B cell (primary cell): ENCODE data around the gene RSPH6A. TPM values are rescaled to one million over a fixed set of nuclear protein-coding genes. Genes with fewer than 3 reads are reported as not detected.
A peak's percentile ranks its signal among the peaks of the same experiment; 100 is the strongest.

Experiments used
- ATAC-seq: fragments of 200-7000 bp; cut with Tn5 transposase; one replicate; pipeline ENCODE4 v1.10.0; 2021; ENCODE audit warnings: low read depth, mild to moderate bottlenecking, moderate number of reproducible peaks, moderate library complexity
- CTCF ChIA-PET: fragments of 350-600 bp; sonication (Branson Sonifier 250); formaldehyde crosslinking; loops from one replicate; lab custom pipeline; 2021; ENCODE audit warnings: antibody characterized with exemption, inconsistent platforms; lab: Charles Lee
- POLR2A ChIA-PET: fragments of 350-600 bp; sonication (Branson Sonifier 250); formaldehyde crosslinking; loops from one replicate; lab custom pipeline; 2021; ENCODE audit warnings: antibody characterized with exemption; lab: Charles Lee
- DNase-seq: peaks from one replicate; pipeline ENCODE4 v3.0.0; 2013
- H2AFZ ChIP-seq: 2 replicates; pipeline ENCODE4 v1.6.1; 2012; ENCODE audit warnings: mild to moderate bottlenecking, low read depth, low read length; ENCODE audit not compliant: insufficient read depth, poor library complexity, severe bottlenecking
- H3K27ac ChIP-seq, 2 donors: 1 replicate in 1 of 2; 2 replicates in 1 of 2; pipeline ENCODE4 v1.5.1; 2012 to 2013; ENCODE audit warnings: low read length in 2 of 2, mild to moderate bottlenecking in 2 of 2, moderate library complexity in 1 of 2
- H3K27me3 ChIP-seq, 4 experiments: fragments of 200-600 bp in 1 of 4; sonication (generic) in 1 of 4; replicated peaks in 1 of 4; 1 replicate in 2 of 4; 2 replicates in 2 of 4; pipeline versions ENCODE4 v1.6.1 to v1.7.0; 2013 to 2016; ENCODE audit warnings: low read length in 3 of 4, mild to moderate bottlenecking in 2 of 4, mixed read lengths in 1 of 4, moderate library complexity in 1 of 4; ENCODE audit not compliant: insufficient read depth in 4 of 4, control insufficient read depth in 3 of 4; ENCODE audit errors: control extremely low read depth in 1 of 4
- H3K36me3 ChIP-seq, 2 experiments: replicated peaks in 1 of 2; 1 replicate in 1 of 2; 2 replicates in 1 of 2; pipeline versions ENCODE4 v1.6.1 to v1.7.1; 2013; ENCODE audit warnings: low read length in 1 of 2; ENCODE audit not compliant: insufficient read depth in 2 of 2, control insufficient read depth in 1 of 2; ENCODE audit errors: control extremely low read depth in 1 of 2, extremely low read depth in 1 of 2
- H3K4me1 ChIP-seq, 2 donors: fragments of 200-600 bp in 1 of 2; sonication (generic) in 1 of 2; 1 replicate in 1 of 2; 2 replicates in 1 of 2; pipeline versions ENCODE4 v1.5.1 to v1.6.1; 2013 to 2017; ENCODE audit warnings: low read length in 2 of 2; ENCODE audit not compliant: control insufficient read depth in 2 of 2, insufficient read depth in 2 of 2
- H3K4me2 ChIP-seq: replicated peaks from 2 replicates; pipeline ENCODE3; 2012; ENCODE audit warnings: mild to moderate bottlenecking, low read depth, low read length; ENCODE audit not compliant: poor library complexity, severe bottlenecking
- H3K4me3 ChIP-seq, 5 experiments: fragments of 200-600 bp in 1 of 5; sonication (generic) in 1 of 5; 1 replicate in 3 of 5; 2 replicates in 2 of 5; pipeline versions ENCODE4 v1.5.1 to v1.7.0; 2011 to 2016; ENCODE audit warnings: low read length in 4 of 5, mild to moderate bottlenecking in 4 of 5, low read depth in 2 of 5, control low read depth in 1 of 5, moderate library complexity in 1 of 5; ENCODE audit not compliant: insufficient read depth in 1 of 5; ENCODE audit errors: control extremely low read depth in 1 of 5, extremely low read depth in 1 of 5
- H3K79me2 ChIP-seq: fragments of 200-600 bp; sonication (generic); one replicate; pipeline ENCODE4 v1.6.0; 2016; ENCODE audit warnings: low read length; ENCODE audit not compliant: control insufficient read depth, insufficient read depth
- H3K9ac ChIP-seq: fragments of 200-600 bp; sonication (generic); 2 replicates; pipeline ENCODE4 v1.6.1; 2017; ENCODE audit warnings: mild to moderate bottlenecking, low read length, moderate library complexity
- H3K9me3 ChIP-seq, 3 donors: one replicate each; pipeline versions ENCODE4 v1.6.1 to v1.7.1; 2013; ENCODE audit warnings: low read length in 2 of 3; ENCODE audit not compliant: control insufficient read depth in 2 of 3, insufficient read depth in 1 of 3; ENCODE audit errors: control extremely low read depth in 1 of 3
- H4K20me1 ChIP-seq: 2 replicates; pipeline ENCODE4 v1.6.0; 2012; ENCODE audit warnings: mild to moderate bottlenecking, low read length; ENCODE audit not compliant: insufficient read depth, control insufficient read depth, poor library complexity, severe bottlenecking
- H3K27ac Mint-ChIP-seq: one replicate; pipeline ENCODE4 v1.8.0; 2021; ENCODE audit warnings: mixed read lengths
- H3K27me3 Mint-ChIP-seq: one replicate; pipeline ENCODE4 v1.8.0; 2021; ENCODE audit warnings: mixed read lengths
- H3K4me1 Mint-ChIP-seq: one replicate; pipeline ENCODE4 v1.8.0; 2021; ENCODE audit warnings: mixed read lengths
- H3K4me3 Mint-ChIP-seq: one replicate; pipeline ENCODE4 v1.8.0; 2021; ENCODE audit warnings: mixed read lengths
- H3K9me3 Mint-ChIP-seq: one replicate; pipeline ENCODE4 v1.8.0; 2022; ENCODE audit warnings: mixed read lengths; ENCODE audit not compliant: insufficient read depth
- EZH2 ChIP-seq: IDR thresholded peaks from 2 replicates; pipeline ENCODE4 v1.6.1; 2012; ENCODE audit warnings: borderline replicate concordance, low read depth, mild to moderate bottlenecking, moderate library complexity, low read length; ENCODE audit not compliant: insufficient read depth, poor library complexity, severe bottlenecking
- WGBS: methylation state at CpG from one replicate; pipeline ENCODE4 v1.1.5; 2013; ENCODE audit warnings: missing lambda C conversion rate; ENCODE audit not compliant: insufficient coverage; 5-methylcytosine and 5-hydroxymethylcytosine counted together
- intact Hi-C: fragments of 100-400 bp; cut with micrococcal nuclease; formaldehyde crosslinking; loops from one replicate; pipeline ENCODE4 v1.10.0; 2022
- polyA plus RNA-seq: library from polyadenylated mRNA; depleted of rRNA; stranded (reverse); fragments of >200 nt; gene quantifications from 2 replicates; pipeline ENCODE4 v1.2.3, GENCODE V29; 2012
- total RNA-seq, 2 donors: library from RNA; stranded (reverse); fragments of 120-200 nt in 1 of 2; gene quantifications; 1 replicate in 1 of 2; 2 replicates in 1 of 2; pipeline versions ENCODE4 v1.2.3 to v1.2.4, GENCODE V29; 2013 to 2022
- TF ChIP-seq, protein P1 (sequence below): fragments of 200-600 bp; IDR thresholded peaks from one replicate; pipeline ENCODE4 v1.8.0; 2022; ENCODE audit warnings: antibody characterized with exemption, mild to moderate bottlenecking

RSPH6A gene
- total and polyA plus RNA-seq, 2 donors (not counting 1 experiment from before 2014, with no cell fraction given): 0.03 to 0.62 TPM

DNA sequence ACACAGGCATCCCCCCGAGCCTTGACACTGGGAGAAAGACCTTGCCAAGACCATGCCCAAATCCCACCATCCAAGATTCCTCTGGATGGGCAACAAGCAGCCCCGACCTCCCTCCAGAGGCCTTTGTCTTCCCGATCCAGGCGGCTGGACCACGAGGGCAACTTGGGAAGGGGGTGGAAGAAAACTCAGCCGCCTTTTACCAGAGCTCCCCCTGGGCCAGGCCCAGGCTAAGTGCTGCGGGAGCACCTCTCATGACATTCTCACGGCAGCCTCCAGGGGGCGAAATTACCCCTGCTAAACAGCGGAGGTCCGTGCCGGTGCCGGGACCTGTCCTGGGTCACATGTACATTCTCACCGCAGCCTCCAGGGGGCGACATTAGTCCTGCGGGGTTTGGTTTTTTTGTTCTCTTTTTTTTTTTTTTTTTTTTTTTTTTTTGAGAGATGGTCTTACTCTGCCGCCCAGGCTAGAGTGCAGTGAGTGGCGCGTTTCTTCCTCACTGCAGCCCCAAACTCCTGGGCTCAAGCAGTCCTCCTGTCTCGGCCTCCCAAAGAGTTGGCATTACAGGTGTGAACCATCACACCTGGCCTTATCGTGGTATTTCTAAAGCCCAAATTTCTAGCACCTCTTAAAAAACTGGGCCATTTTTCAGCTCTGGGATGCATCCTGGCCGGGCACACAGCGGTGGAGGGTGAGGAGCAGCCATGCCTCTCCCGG, 2.1 kb upstream of the RSPH6A start:
- DNase-seq: peak; percentile 96
- Histone ChIP-seq H3K27me3 (peaks cover 0 to 6% (median 2%) of the 10 kb centered on the region in 4 experiments), H3K9ac (no peak overlapping the region), H3K4me1 (peaks cover 19 to 23% of the 10 kb centered on the region in 2 donors), H3K79me2 (no peaks in the 10 kb centered on the region), H3K4me2 (peak overlapping the region; percentile 43), H3K36me3 (peaks cover 0 to 16% of the 10 kb centered on the region in 2 experiments), H2AFZ (no peak overlapping the region), H3K27ac (no peak overlapping the region), H4K20me1 (peaks cover 14% of the 10 kb centered on the region), H3K4me3 (no peak overlapping the region), H3K9me3 (no peaks in the 10 kb centered on the region)
- no peaks in the 10 kb centered on the region for H3K9me3 Mint-ChIP-seq
- intact Hi-C loops: loop anchor here (1.0 to 2.0 kb wide), 5 partner anchors 24 to 200 kb away; partner anchors contain the start of genes DMWD and SYMPK
- POLR2A ChIA-PET: interaction anchor here (0.7 to 0.8 kb wide), 3 partner anchors 64 to 148 kb away, joined by 5 to 8 read pairs (median 6); no protein-coding TSS in a partner anchor
- no peak for TF ChIP-seq EZH2
- TF ChIP-seq, protein P1, sequence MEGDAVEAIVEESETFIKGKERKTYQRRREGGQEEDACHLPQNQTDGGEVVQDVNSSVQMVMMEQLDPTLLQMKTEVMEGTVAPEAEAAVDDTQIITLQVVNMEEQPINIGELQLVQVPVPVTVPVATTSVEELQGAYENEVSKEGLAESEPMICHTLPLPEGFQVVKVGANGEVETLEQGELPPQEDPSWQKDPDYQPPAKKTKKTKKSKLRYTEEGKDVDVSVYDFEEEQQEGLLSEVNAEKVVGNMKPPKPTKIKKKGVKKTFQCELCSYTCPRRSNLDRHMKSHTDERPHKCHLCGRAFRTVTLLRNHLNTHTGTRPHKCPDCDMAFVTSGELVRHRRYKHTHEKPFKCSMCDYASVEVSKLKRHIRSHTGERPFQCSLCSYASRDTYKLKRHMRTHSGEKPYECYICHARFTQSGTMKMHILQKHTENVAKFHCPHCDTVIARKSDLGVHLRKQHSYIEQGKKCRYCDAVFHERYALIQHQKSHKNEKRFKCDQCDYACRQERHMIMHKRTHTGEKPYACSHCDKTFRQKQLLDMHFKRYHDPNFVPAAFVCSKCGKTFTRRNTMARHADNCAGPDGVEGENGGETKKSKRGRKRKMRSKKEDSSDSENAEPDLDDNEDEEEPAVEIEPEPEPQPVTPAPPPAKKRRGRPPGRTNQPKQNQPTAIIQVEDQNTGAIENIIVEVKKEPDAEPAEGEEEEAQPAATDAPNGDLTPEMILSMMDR: peak; percentile 97
- peak overlapping the region; percentile 54 for H3K4me3 Mint-ChIP-seq
- CTCF ChIA-PET: interaction anchor here (0.5 to 2.2 kb wide), 27 partner anchors 9 to 1127 kb away, joined by 3 to 23 read pairs (median 4); partner anchors contain the start of genes DMWD, IRF2BP1, SIX5 and SYMPK
- H3K4me1 Mint-ChIP-seq: peaks cover 11% of the 10 kb centered on the region
- peak; percentile 100 for ATAC-seq
- WGBS: 32% methylated on average over 14 of the region's 24 CpGs
- H3K27ac Mint-ChIP-seq: peak overlapping the region; percentile 75
- peaks cover 3% of the 10 kb centered on the region for H3K27me3 Mint-ChIP-seq
